Cardiac fibroblast (primary cell): ENCODE measurements around the gene RHOG.
"Not testable (repeated sequence)": the region's sequence is repeated elsewhere in the genome, so short reads cannot be mapped to it uniquely, and the experiment has no call there.

Source experiments
- DNase-seq, 2 donors: peaks; one replicate each; pipeline versions ENCODE4 v3.0.0 to v3.0.0-alpha.2; 2010; ENCODE audit warnings: low read depth in 2 of 2
- H3K4me3 ChIP-seq, 2 donors: replicated peaks in 1 of 2; 1 replicate in 1 of 2; 2 replicates in 1 of 2; pipeline ENCODE4 v1.5.1; 2011; ENCODE audit warnings: low read depth in 2 of 2, low read length in 2 of 2, mild to moderate bottlenecking in 2 of 2, moderate library complexity in 1 of 2
- CTCF ChIP-seq: IDR thresholded peaks from one replicate; pipeline ENCODE4 v1.5.1; 2011; ENCODE audit warnings: low read depth, mild to moderate bottlenecking, low read length, inconsistent platforms

The RHOG gene

DNA sequence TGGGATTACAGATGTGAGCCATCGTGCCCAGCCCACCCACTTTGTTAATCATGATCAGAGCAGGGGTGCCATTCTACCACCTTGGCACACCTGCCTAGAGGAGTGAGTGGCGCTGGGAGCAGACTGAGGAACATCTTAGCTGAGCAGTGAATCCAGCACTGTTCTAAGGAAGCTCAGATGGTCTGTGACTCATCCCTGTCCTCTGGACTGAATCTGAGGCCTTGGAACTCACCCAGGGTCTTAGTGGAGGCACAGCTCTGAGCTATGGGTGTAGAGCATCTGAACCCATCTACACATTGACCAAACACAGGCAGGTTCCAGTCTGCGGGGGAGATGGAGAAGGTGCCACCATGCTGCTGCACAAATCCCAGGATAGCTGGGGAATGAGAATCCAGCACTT is 17.5 kb downstream of the RHOG start:
- no peak overlapping the region for H3K4me3 ChIP-seq
- DNase-seq = peak; percentile 73 to 82
- no peak for TF ChIP-seq CTCF

DNA sequence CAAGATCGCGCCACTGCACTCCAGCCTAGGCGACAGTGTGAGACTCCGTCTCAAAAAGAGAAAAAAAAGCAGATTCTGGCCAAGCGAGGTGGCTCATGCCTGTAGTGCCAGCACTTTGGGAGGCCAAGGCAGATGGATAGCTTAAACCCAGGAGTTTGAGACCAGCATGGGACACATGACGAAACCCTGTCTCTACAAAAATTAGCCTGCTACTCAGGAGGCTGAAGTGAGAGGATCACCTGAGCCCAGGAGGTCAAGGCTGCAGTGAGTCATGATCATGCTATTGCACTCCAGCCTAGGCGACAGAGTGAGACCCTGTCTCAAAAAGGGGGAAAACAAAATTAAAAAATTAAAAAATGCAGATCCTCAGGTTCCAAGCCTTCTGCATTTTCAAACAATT is 18.4 kb downstream of the RHOG start:
- TF ChIP-seq CTCF = no peak

GRCh38 chr11:3820971-3821370 is 19.8 kb downstream of the RHOG start:
- H3K4me3 ChIP-seq = no peak overlapping the region
- DNase-seq = no peak

More for the DNA sequence above, 18.4 kb downstream of the RHOG start:
- H3K4me3 ChIP-seq = no peak overlapping the region
- no peak for DNase-seq

GRCh38 chr11:3817181-3817800 is 23.5 kb downstream of the RHOG start:
- no peak for TF ChIP-seq CTCF
- DNase-seq = no peak
- H3K4me3 ChIP-seq = no peak overlapping the region

More at GRCh38 chr11:3820971-3821370, 19.8 kb downstream of the RHOG start:
- TF ChIP-seq CTCF = no peak

DNA sequence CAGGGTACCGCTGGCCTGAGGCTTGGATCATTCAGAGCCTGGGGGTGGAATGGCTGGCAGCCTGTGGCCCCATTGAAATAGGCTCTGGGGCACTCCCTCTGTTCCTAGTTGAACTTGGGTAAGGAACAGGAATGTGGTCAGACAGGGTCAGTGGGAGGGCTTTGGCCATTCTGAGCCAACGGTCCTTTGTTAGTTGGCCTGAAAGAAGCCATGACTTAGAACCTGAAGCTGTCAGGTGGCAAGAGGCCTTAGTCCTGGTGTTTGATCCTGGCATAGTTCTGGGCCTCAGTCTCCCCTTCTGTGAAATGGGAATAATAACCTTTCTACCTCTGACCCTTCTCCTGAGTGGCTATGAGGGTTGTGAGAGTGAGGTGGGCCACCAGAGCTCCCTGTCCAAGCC is 24.1 kb downstream of the RHOG start:
- no peak for TF ChIP-seq CTCF
- no peak for DNase-seq
- no peak overlapping the region for H3K4me3 ChIP-seq

- DNase-seq = no peak
- H3K4me3 ChIP-seq = no peak overlapping the region
- no peak for TF ChIP-seq CTCF
Observed at GRCh38 chr11:3815845-3816244, 24.9 kb downstream of the RHOG start.

DNA sequence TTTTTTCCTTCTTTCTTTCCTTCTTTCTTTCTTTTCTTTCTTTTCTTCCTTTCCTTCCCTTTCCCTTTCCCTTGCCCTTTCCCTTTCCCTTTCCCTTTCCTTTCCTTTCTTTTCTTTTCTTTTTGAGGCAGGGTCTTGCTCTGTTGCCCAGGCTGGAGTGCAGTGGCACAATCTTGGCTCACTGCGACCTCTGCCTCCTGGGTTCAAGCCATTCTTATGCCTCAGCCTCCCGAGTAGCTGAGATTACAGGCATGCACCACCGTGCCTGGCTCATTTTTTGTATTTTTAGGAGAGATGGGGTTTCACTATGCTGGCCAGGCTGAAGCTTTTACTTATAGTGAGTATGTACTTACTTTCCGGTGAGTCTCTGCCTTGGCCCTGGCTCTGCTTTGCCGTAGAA is 25.9 kb downstream of the RHOG start:
- DNase-seq, H3K4me3 ChIP-seq: not testable (repeated sequence)
